IPS-11a (cell line): ENCODE results near the gene MEP1B.
"Not testable (repeated sequence)": the region's sequence is repeated elsewhere in the genome, so short reads cannot be mapped to it uniquely, and the experiment has no call there.

Experiments used
- H3K4me3 ChIP-seq: one replicate; pipeline ENCODE4 v1.5.1; 2013; ENCODE audit warnings: low read depth, low read length, control low read depth

MEP1B gene

GRCh38 chr18:32208577-32208976 lies 18.7 kb downstream of the MEP1B start:
- no peak overlapping the region for H3K4me3 ChIP-seq

GRCh38 chr18:32209685-32210445 lies 20.0 kb downstream of the MEP1B start:
- no peak overlapping the region for H3K4me3 ChIP-seq

- H3K4me3 ChIP-seq = no peak overlapping the region
These were observed 23.9 kb downstream of the MEP1B start for GRCh38 chr18:32213693-32214092.

- no peak overlapping the region for H3K4me3 ChIP-seq
These were observed 26.6 kb downstream of the MEP1B start for GRCh38 chr18:32216390-32216789.

GRCh38 chr18:32219431-32220018 lies 29.7 kb downstream of the MEP1B start:
- no peak overlapping the region for H3K4me3 ChIP-seq

GRCh38 chr18:32233348-32233747 lies 43.5 kb downstream of the MEP1B start:
- not testable (repeated sequence) for H3K4me3 ChIP-seq

GRCh38 chr18:32237049-32237448 lies 47.2 kb downstream of the MEP1B start:
- no peak overlapping the region for H3K4me3 ChIP-seq

GRCh38 chr18:32238635-32239268 lies 48.9 kb downstream of the MEP1B start:
- H3K4me3 ChIP-seq = no peak overlapping the region

- no peak overlapping the region for H3K4me3 ChIP-seq
These were observed 52.6 kb downstream of the MEP1B start for GRCh38 chr18:32242395-32242794.

- no peak overlapping the region for H3K4me3 ChIP-seq
These were observed 53.5 kb downstream of the MEP1B start for GRCh38 chr18:32243358-32243757.

- no peak overlapping the region for H3K4me3 ChIP-seq
These were observed 55.0 kb downstream of the MEP1B start for GRCh38 chr18:32244881-32245280.

- H3K4me3 ChIP-seq = no peak overlapping the region
These were observed 59.5 kb downstream of the MEP1B start for GRCh38 chr18:32249147-32249929.

GRCh38 chr18:32251466-32251865 lies 61.6 kb downstream of the MEP1B start:
- H3K4me3 ChIP-seq = no peak overlapping the region

- no peak overlapping the region for H3K4me3 ChIP-seq
These were observed 62.5 kb downstream of the MEP1B start for GRCh38 chr18:32252141-32252860.

GRCh38 chr18:32255570-32255969 lies 65.7 kb downstream of the MEP1B start:
- no peak overlapping the region for H3K4me3 ChIP-seq

GRCh38 chr18:32257084-32257785 lies 67.4 kb downstream of the MEP1B start:
- no peak overlapping the region for H3K4me3 ChIP-seq

GRCh38 chr18:32258148-32258547 lies 68.3 kb downstream of the MEP1B start:
- no peak overlapping the region for H3K4me3 ChIP-seq

- no peak overlapping the region for H3K4me3 ChIP-seq
These were observed 68.8 kb downstream of the MEP1B start for GRCh38 chr18:32258558-32259204.

GRCh38 chr18:32259553-32259952 lies 69.7 kb downstream of the MEP1B start:
- no peak overlapping the region for H3K4me3 ChIP-seq

GRCh38 chr18:32261003-32261402 lies 71.2 kb downstream of the MEP1B start:
- H3K4me3 ChIP-seq = no peak overlapping the region
